H1 (cell line): ENCODE results near the gene GNAL. TPM values are rescaled to one million over a fixed set of nuclear protein-coding genes. Genes with fewer than 3 reads are reported as not detected.

Source experiments
- ATF2 ChIP-seq: IDR thresholded peaks from 2 replicates; pipeline ENCODE4 v1.6.1; 2012; ENCODE audit warnings: low read length, inconsistent platforms
- POLR2AphosphoS5 ChIP-seq: IDR thresholded peaks from 2 replicates; pipeline ENCODE4 v1.6.1; 2011; ENCODE audit warnings: low read depth, low read length
- TAF1 ChIP-seq: IDR thresholded peaks from 2 replicates; pipeline ENCODE4 v1.6.1; 2011; ENCODE audit warnings: mild to moderate bottlenecking, low read depth, low read length
- polyA plus RNA-seq, 7 experiments: library from polyadenylated mRNA; depleted of rRNA in 3 of 7; stranded (reverse) in 5 of 7; unstranded in 2 of 7; fragments of >200 nt in 5 of 7; fragments of 200-250 nt in 2 of 7; gene quantifications; 1 replicate in 5 of 7; 2 replicates in 1 of 7; 4 replicates in 1 of 7; pipeline versions ENCODE4 v1.2.1 to v1.2.3, GENCODE V29; 2011 to 2013; ENCODE audit warnings: missing spikeins in 2 of 7, mixed read lengths in 2 of 7
- total RNA-seq: library from RNA; stranded (reverse); fragmentation: NEBNext Ultra II Directional; extraction: Animal tissue kit (Norgen Biotek cat#: 25700); gene quantifications from 2 replicates; pipeline ENCODE4 v1.2.1, GENCODE V29; 2021
- TF ChIP-seq, protein P1 (sequence below): IDR thresholded peaks from 2 replicates; pipeline ENCODE4 v1.6.1; 2012; ENCODE audit warnings: inconsistent platforms

The GNAL gene
- total and polyA plus RNA-seq, 2 of the 8 experiments (the other 6 are each of a cell fraction or from before 2014, with no cell fraction given), result 13.2 to 18.3 TPM

- TF ChIP-seq ATF2, result no peak
- TF ChIP-seq TAF1, result no peak
- no peak for TF ChIP-seq POLR2AphosphoS5
- TF ChIP-seq, protein P1, sequence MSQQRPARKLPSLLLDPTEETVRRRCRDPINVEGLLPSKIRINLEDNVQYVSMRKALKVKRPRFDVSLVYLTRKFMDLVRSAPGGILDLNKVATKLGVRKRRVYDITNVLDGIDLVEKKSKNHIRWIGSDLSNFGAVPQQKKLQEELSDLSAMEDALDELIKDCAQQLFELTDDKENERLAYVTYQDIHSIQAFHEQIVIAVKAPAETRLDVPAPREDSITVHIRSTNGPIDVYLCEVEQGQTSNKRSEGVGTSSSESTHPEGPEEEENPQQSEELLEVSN, result no peak
These were observed 19.7 kb upstream of the GNAL start (continued) for GRCh38 chr18:11669271-11669947.
